Natural killer cell (primary cell): ENCODE results near the gene DIP2C. TPM values are rescaled to one million over a fixed set of nuclear protein-coding genes. Genes with fewer than 3 reads are reported as not detected.

ENCODE experiments used
- ATAC-seq, 3 donors: fragments of 150-1000 bp in 2 of 3; fragments of 200-7000 bp in 1 of 3; cut with Tn5 transposase; 1 replicate in 1 of 3; 2 replicates in 2 of 3; pipeline ENCODE4 v1.10.0; 2021; ENCODE audit warnings: mild to moderate bottlenecking in 2 of 3, moderate library complexity in 2 of 3
- DNase-seq, 2 donors: peaks; one replicate each; pipeline versions ENCODE4 v3.0.0 to v3.0.0-alpha.2; 2013 to 2021; ENCODE audit warnings: mixed read lengths in 1 of 2
- H3K27ac ChIP-seq: one replicate; pipeline ENCODE4 v1.5.1; 2013; ENCODE audit warnings: mild to moderate bottlenecking, low read length
- H3K27me3 ChIP-seq: one replicate; pipeline ENCODE4 v1.6.1; 2013; ENCODE audit warnings: low read length; ENCODE audit not compliant: control insufficient read depth, insufficient read depth
- H3K36me3 ChIP-seq: one replicate; pipeline ENCODE4 v1.6.1; 2013; ENCODE audit warnings: low read length; ENCODE audit not compliant: control insufficient read depth, insufficient read depth
- H3K4me1 ChIP-seq: one replicate; pipeline ENCODE4 v1.6.1; 2013; ENCODE audit warnings: low read length; ENCODE audit not compliant: control insufficient read depth, insufficient read depth
- H3K4me3 ChIP-seq: one replicate; pipeline ENCODE4 v1.5.1; 2013; ENCODE audit warnings: low read length
- H3K9me3 ChIP-seq: one replicate; pipeline ENCODE4 v1.6.1; 2013; ENCODE audit warnings: low read length; ENCODE audit not compliant: control insufficient read depth, insufficient read depth
- H3K27ac Mint-ChIP-seq, 2 donors: one replicate each; pipeline ENCODE4 v1.8.0; 2022; ENCODE audit warnings: mild to moderate bottlenecking in 2 of 2, mixed read lengths in 2 of 2, moderate library complexity in 1 of 2
- H3K27me3 Mint-ChIP-seq, 2 donors: one replicate each; pipeline ENCODE4 v1.8.0; 2022; ENCODE audit warnings: low read depth in 2 of 2, mixed read lengths in 2 of 2
- H3K36me3 Mint-ChIP-seq: one replicate; pipeline ENCODE4 v1.8.0; 2022; ENCODE audit warnings: mixed read lengths
- H3K4me1 Mint-ChIP-seq, 2 donors: one replicate each; pipeline ENCODE4 v1.8.0; 2022; ENCODE audit warnings: mixed read lengths in 2 of 2
- H3K4me3 Mint-ChIP-seq: one replicate; pipeline ENCODE4 v1.8.0; 2022; ENCODE audit warnings: mild to moderate bottlenecking, moderate library complexity, mixed read lengths
- H3K9me3 Mint-ChIP-seq, 2 donors: one replicate each; pipeline ENCODE4 v1.8.0; 2022; ENCODE audit warnings: mixed read lengths in 2 of 2
- WGBS: methylation state at CpG from one replicate; pipeline ENCODE4 v1.1.7; 2013; ENCODE audit warnings: missing lambda C conversion rate; ENCODE audit not compliant: insufficient coverage; 5-methylcytosine and 5-hydroxymethylcytosine counted together
- intact Hi-C: fragments of 100-400 bp; cut with micrococcal nuclease; formaldehyde crosslinking; loops from one replicate; pipeline ENCODE4 v1.14.2; 2022
- total RNA-seq, 4 donors: library from RNA; stranded (reverse); fragments of 120-200 nt in 1 of 4; gene quantifications; one replicate each; pipeline versions ENCODE4 v1.2.3 to v1.2.4, GENCODE V29; 2013 to 2022
- TF ChIP-seq, protein P1 (sequence below): fragments of 200-600 bp; IDR thresholded peaks from one replicate; pipeline ENCODE4 v1.8.0; 2022; ENCODE audit warnings: antibody characterized with exemption

DIP2C gene
- total RNA-seq, 3 donors from 2014 or later (not counting 1 experiment from before 2014, with no cell fraction given): 1.5 to 5.8 (median 3.8) TPM

DNA sequence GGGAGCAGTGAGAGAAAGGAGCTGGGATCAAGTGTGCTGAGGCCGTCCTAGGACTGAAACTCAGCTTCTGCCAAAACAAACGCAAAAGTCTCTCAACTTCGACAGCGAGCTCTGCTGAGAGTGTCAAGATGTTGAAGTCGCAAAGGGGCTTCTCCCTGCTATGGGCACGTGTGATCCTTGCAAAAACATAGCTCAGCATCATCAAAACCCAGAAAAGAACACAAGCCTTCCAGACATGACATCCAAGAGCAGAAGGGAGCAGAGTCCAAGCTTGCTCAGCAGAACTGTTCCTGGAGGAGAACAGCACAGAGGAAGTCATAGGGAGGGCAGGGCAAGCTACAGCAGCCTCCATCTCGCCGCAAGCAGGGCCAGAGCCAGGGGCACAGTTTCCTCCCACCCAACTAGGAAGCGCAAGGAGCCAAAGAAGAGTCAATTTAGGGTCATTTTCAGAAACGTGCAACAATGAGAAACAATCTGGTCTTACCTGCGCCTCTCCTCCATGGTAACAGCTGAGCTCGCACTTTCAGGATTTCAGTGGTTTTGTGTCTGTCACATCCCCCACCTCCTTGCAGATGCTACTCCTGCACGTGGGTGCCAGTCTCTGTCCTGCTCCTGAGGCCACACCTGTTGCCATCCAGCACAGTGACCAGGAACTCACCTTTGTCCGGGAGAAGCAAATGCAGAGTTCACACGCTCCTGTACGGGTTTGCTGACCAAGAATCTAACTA is 113.9 kb downstream of the DIP2C start:
- H3K27ac ChIP-seq: no peak overlapping the region
- H3K27ac Mint-ChIP-seq: no peak overlapping the region
- H3K4me1 Mint-ChIP-seq: no peaks in the 10 kb centered on the region
- no peak for DNase-seq
- no peak overlapping the region for H3K4me3 ChIP-seq
- no peaks in the 10 kb centered on the region for H3K36me3 ChIP-seq
- intact Hi-C loops: no loop called here
- 81% methylated on average over 16 of the region's 16 CpGs for WGBS
- H3K9me3 Mint-ChIP-seq: no peaks in the 10 kb centered on the region
- no peak overlapping the region for H3K4me3 Mint-ChIP-seq
- ATAC-seq: no peak
- TF ChIP-seq, protein P1, sequence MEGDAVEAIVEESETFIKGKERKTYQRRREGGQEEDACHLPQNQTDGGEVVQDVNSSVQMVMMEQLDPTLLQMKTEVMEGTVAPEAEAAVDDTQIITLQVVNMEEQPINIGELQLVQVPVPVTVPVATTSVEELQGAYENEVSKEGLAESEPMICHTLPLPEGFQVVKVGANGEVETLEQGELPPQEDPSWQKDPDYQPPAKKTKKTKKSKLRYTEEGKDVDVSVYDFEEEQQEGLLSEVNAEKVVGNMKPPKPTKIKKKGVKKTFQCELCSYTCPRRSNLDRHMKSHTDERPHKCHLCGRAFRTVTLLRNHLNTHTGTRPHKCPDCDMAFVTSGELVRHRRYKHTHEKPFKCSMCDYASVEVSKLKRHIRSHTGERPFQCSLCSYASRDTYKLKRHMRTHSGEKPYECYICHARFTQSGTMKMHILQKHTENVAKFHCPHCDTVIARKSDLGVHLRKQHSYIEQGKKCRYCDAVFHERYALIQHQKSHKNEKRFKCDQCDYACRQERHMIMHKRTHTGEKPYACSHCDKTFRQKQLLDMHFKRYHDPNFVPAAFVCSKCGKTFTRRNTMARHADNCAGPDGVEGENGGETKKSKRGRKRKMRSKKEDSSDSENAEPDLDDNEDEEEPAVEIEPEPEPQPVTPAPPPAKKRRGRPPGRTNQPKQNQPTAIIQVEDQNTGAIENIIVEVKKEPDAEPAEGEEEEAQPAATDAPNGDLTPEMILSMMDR: no peak
- no peaks in the 10 kb centered on the region for H3K27me3 ChIP-seq
- peaks cover 8 to 41% of the 10 kb centered on the region in 2 donors for H3K27me3 Mint-ChIP-seq
- no peaks in the 10 kb centered on the region for H3K9me3 ChIP-seq
- H3K4me1 ChIP-seq: no peaks in the 10 kb centered on the region
- no peaks in the 10 kb centered on the region for H3K36me3 Mint-ChIP-seq

DNA sequence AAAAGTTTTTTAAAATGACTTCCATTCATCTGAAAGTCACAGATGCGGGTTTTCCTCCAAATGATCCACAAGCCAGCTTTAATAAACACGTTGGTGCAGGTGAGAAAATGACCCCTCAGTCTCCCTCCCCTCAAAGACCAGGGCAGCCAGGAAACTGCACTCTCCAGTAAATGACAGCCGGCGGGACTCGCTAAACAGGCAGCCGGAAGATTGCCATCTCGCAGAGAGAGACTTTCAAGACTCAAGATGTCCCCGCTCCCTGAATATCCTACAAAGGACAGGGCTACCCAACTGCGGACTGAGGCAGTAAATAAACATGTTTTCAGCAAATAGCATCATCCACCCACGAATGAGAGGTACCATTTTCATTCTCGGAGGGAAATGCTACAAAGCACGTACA is 116.8 kb downstream of the DIP2C start:
- Histone ChIP-seq H3K9me3 (peaks cover 7% of the 10 kb centered on the region), H3K27me3 (no peaks in the 10 kb centered on the region), H3K4me3 (no peak overlapping the region), H3K4me1 (no peaks in the 10 kb centered on the region), H3K36me3 (no peaks in the 10 kb centered on the region), H3K27ac (no peak overlapping the region)
- H3K27ac Mint-ChIP-seq: no peak overlapping the region
- H3K4me1 Mint-ChIP-seq: no peaks in the 10 kb centered on the region
- WGBS: 72% methylated on average over 12 of the region's 12 CpGs
- peaks cover 12 to 41% of the 10 kb centered on the region in 2 donors for H3K27me3 Mint-ChIP-seq
- TF ChIP-seq, protein P1: no peak
- H3K4me3 Mint-ChIP-seq: no peak overlapping the region
- no peaks in the 10 kb centered on the region for H3K36me3 Mint-ChIP-seq
- intact Hi-C loops: no loop called here
- DNase-seq: no peak
- no peak for ATAC-seq
- no peaks in the 10 kb centered on the region for H3K9me3 Mint-ChIP-seq

DNA sequence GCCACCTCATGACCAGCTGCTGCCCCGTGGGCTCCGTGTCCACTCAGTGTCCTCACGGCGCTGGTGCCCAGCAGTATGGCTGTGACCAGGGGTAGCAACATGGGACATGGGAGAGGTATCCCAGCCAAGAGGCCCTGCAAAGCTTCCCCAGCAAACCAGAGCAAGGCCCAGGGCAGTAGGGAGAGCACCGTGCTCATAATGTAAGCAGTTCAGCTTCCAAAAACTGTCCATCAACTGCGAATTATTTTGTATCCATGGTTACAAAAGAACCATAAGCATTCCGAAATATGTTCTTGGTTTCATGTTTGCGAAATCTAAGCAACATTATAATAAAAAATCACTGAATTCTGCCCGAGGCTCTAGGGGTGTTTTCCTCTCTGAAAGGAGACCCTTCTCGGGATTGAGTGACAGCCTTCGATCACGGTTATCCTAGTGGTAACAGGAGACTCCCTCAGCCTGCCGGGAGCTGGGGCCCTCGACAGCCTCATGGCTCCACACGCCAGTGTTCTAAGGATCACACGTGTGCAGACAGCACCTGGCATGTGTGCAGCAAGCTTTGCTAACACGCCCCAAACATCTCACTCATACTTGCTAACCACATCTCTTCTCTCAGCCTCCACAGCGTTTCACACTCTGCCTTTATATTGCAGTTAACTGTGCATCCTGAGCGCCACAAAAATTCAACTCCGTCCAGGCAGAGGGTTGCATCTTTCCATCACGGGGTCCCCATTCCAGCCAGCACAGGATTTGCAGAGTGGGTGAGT is 117.6 kb downstream of the DIP2C start:
- no peaks in the 10 kb centered on the region for H3K36me3 Mint-ChIP-seq
- DNase-seq (no peak), ATAC-seq (no peak)
- no peaks in the 10 kb centered on the region for H3K4me1 ChIP-seq
- peaks cover 7% of the 10 kb centered on the region for H3K9me3 ChIP-seq
- no peaks in the 10 kb centered on the region for H3K4me1 Mint-ChIP-seq
- H3K27me3 Mint-ChIP-seq: peaks cover 12 to 41% of the 10 kb centered on the region in 2 donors
- H3K9me3 Mint-ChIP-seq: no peaks in the 10 kb centered on the region
- H3K4me3 ChIP-seq: no peak overlapping the region
- H3K4me3 Mint-ChIP-seq: no peak overlapping the region
- no peak overlapping the region for H3K27ac ChIP-seq
- H3K36me3 ChIP-seq: no peaks in the 10 kb centered on the region
- TF ChIP-seq, protein P1: no peak
- no peak overlapping the region for H3K27ac Mint-ChIP-seq
- intact Hi-C loops: no loop called here
- 88% methylated on average over 21 of the region's 21 CpGs for WGBS
- no peaks in the 10 kb centered on the region for H3K27me3 ChIP-seq
